Neural cell (in vitro differentiated cells): ENCODE data around the gene SPEG. TPM values are rescaled to one million over a fixed set of nuclear protein-coding genes. Genes with fewer than 3 reads are reported as not detected.

Experiments used
- H2AFZ ChIP-seq: fragments of 200-600, 300-800 bp; sonication (generic), shearing (Covaris generic); 2 replicates; pipeline ENCODE4 v1.6.0; 2014; ENCODE audit warnings: low read depth, mild to moderate bottlenecking, antibody characterized with exemption, low read length, moderate library complexity
- H3F3A ChIP-seq: fragments of 200-600 bp; shearing (Covaris generic); 2 replicates; pipeline ENCODE4 v1.6.1; 2016; ENCODE audit warnings: mild to moderate bottlenecking, moderate library complexity, mixed read lengths, antibody characterized with exemption, low read length; ENCODE audit not compliant: insufficient read depth, poor library complexity, severe bottlenecking
- H3K27ac ChIP-seq: fragments of 200-600, 300-800 bp; sonication (generic), shearing (Covaris generic); 2 replicates; pipeline ENCODE4 v1.5.1; 2014; ENCODE audit warnings: mild to moderate bottlenecking, low read length, moderate library complexity
- H3K27me3 ChIP-seq: fragments of 300-800, 200-600 bp; sonication (generic), shearing (Covaris generic); 2 replicates; pipeline ENCODE4 v1.6.0; 2014; ENCODE audit warnings: mild to moderate bottlenecking, low read depth, low read length, moderate library complexity; ENCODE audit not compliant: insufficient read depth
- H3K36me3 ChIP-seq: fragments of 300-800, 200-600 bp; sonication (generic), shearing (Covaris generic); 2 replicates; pipeline ENCODE4 v1.5.1; 2014; ENCODE audit warnings: mild to moderate bottlenecking, antibody characterized with exemption, low read length, moderate library complexity; ENCODE audit not compliant: insufficient read depth
- H3K4me2 ChIP-seq: fragments of 300-800, 200-600 bp; sonication (generic), shearing (Covaris generic); 2 replicates; pipeline ENCODE4 v1.6.0; 2014; ENCODE audit warnings: mild to moderate bottlenecking, low read length
- H3K4me3 ChIP-seq: fragments of 300-800, 200-600 bp; sonication (generic), shearing (Covaris generic); 2 replicates; pipeline ENCODE4 v1.5.1; 2014; ENCODE audit warnings: mild to moderate bottlenecking, low read length, moderate library complexity
- H3K79me2 ChIP-seq: fragments of 200-600 bp; shearing (Covaris generic); replicated peaks from 2 replicates; pipeline ENCODE4 v1.6.0; 2014; ENCODE audit warnings: mild to moderate bottlenecking, low read length, moderate library complexity; ENCODE audit not compliant: insufficient read depth
- H3K9ac ChIP-seq: fragments of 300-800, 200-600 bp; sonication (generic), shearing (Covaris generic); 2 replicates; pipeline ENCODE4 v1.6.1; 2016; ENCODE audit warnings: mild to moderate bottlenecking, low read length, mixed read lengths
- H3K9me2 ChIP-seq: fragments of 200-600 bp; shearing (Covaris generic); 2 replicates; pipeline ENCODE4 v1.6.1; 2016; ENCODE audit warnings: mild to moderate bottlenecking, low read length, mixed read lengths; ENCODE audit not compliant: insufficient read depth
- H3K9me3 ChIP-seq: fragments of 200-600, 300-800 bp; sonication (generic), shearing (Covaris generic); 2 replicates; pipeline ENCODE4 v1.6.1; 2016; ENCODE audit warnings: mild to moderate bottlenecking, mixed run types, low read length, moderate library complexity, mixed read lengths
- H4K20me1 ChIP-seq: fragments of 200-600 bp; shearing (Covaris generic); 2 replicates; pipeline ENCODE4 v1.6.1; 2016; ENCODE audit warnings: mild to moderate bottlenecking, mixed run types; ENCODE audit not compliant: insufficient read depth
- EP300 ChIP-seq: fragments of 450-650 bp; conservative IDR thresholded peaks from 2 replicates; pipeline ENCODE4 v1.6.1; 2014; ENCODE audit warnings: antibody characterized with exemption, mild to moderate bottlenecking, moderate library complexity; ENCODE audit not compliant: poor library complexity, severe bottlenecking
- EZH2 ChIP-seq: fragments of 200-600, 300-800 bp; shearing (Covaris generic), sonication (generic); IDR thresholded peaks from 2 replicates; pipeline ENCODE4 v1.6.1; 2014; ENCODE audit warnings: antibody characterized with exemption, low read length, borderline replicate concordance, mild to moderate bottlenecking; ENCODE audit not compliant: insufficient read depth, poor library complexity, severe bottlenecking
- MXI1 ChIP-seq: fragments of 450-650 bp; conservative IDR thresholded peaks from 2 replicates; pipeline ENCODE4 v1.6.1; 2014; ENCODE audit warnings: antibody characterized with exemption, mild to moderate bottlenecking; ENCODE audit not compliant: poor library complexity, severe bottlenecking
- POLR2AphosphoS5 ChIP-seq: IDR thresholded peaks from 2 replicates; pipeline ENCODE4 v1.6.1; 2012
- RAD21 ChIP-seq: fragments of 450-650 bp; conservative IDR thresholded peaks from 2 replicates; pipeline ENCODE4 v1.6.1; 2014; ENCODE audit warnings: antibody characterized with exemption, mild to moderate bottlenecking, moderate library complexity
- SMC3 ChIP-seq: fragments of 450-650 bp; conservative IDR thresholded peaks from 2 replicates; pipeline ENCODE4 v1.6.1; 2014; ENCODE audit warnings: antibody characterized with exemption, mild to moderate bottlenecking, moderate library complexity; ENCODE audit not compliant: poor library complexity
- TAF1 ChIP-seq: IDR thresholded peaks from 2 replicates; pipeline ENCODE4 v1.6.1; 2012; ENCODE audit warnings: low read depth
- polyA plus RNA-seq: library from polyadenylated mRNA; depleted of rRNA; stranded (reverse); fragments of >200 nt; gene quantifications from 2 replicates; pipeline ENCODE4 v1.2.3, GENCODE V29; 2014
- TF ChIP-seq, protein P1 (sequence below): fragments of 450-650 bp; IDR thresholded peaks from 2 replicates; pipeline ENCODE4 v1.5.1; 2014; ENCODE audit warnings: antibody characterized with exemption, mild to moderate bottlenecking, moderate library complexity; ENCODE audit not compliant: poor library complexity, severe bottlenecking
- TF ChIP-seq, protein P2 (sequence below): IDR thresholded peaks from 2 replicates; pipeline ENCODE4 v1.6.1; 2012; ENCODE audit warnings: borderline replicate concordance

Gene SPEG
- polyA plus RNA-seq, 1 donor from 2014 or later: 58.3 TPM

DNA sequence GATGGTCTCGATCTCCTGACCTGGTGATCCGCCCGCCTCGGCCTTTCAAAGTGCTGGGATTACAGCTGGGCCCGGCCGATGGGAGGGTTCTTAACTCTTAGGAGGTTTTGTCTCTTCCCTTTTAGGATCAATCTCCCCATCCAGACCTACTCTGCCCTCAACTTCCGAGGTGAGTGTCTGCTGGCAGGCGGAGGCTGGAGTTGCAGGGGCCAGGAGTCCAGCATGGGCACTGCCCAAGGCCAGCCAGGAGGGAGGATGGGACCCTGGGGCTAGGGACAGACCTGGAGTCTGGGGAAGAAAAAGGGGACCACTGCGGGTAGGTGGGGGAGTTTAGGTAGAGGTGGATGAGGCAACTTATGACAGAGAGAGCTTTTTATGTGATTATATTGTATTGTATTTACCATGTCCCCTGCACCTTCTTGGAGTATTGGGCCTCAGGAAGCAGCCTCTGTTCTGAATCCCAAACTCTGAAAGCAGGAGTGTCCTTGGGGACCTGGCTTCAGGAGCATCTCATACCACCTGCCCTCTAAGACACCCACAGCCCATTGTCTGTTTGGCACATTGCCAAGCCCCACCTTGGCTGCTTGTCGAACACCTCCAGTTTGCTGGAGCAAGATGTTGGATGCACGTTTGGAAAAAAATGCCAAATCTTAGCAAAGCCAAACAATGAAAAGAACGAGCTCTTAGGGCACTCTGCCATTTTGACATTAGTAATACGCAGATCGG, 10.8 kb upstream of the SPEG start:
- Histone ChIP-seq H3K9me3 (no peaks in the 10 kb centered on the region), H3K9ac (no peak overlapping the region), H3K9me2 (no peaks in the 10 kb centered on the region), H3K4me3 (no peak overlapping the region), H3K27me3 (peaks cover 10% of the 10 kb centered on the region), H4K20me1 (no peaks in the 10 kb centered on the region), H3F3A (no peaks in the 10 kb centered on the region), H3K79me2 (no peaks in the 10 kb centered on the region), H3K36me3 (no peaks in the 10 kb centered on the region), H3K27ac (no peak overlapping the region), H3K4me2 (no peak overlapping the region), H2AFZ (no peak overlapping the region)
- TF ChIP-seq, protein P1, sequence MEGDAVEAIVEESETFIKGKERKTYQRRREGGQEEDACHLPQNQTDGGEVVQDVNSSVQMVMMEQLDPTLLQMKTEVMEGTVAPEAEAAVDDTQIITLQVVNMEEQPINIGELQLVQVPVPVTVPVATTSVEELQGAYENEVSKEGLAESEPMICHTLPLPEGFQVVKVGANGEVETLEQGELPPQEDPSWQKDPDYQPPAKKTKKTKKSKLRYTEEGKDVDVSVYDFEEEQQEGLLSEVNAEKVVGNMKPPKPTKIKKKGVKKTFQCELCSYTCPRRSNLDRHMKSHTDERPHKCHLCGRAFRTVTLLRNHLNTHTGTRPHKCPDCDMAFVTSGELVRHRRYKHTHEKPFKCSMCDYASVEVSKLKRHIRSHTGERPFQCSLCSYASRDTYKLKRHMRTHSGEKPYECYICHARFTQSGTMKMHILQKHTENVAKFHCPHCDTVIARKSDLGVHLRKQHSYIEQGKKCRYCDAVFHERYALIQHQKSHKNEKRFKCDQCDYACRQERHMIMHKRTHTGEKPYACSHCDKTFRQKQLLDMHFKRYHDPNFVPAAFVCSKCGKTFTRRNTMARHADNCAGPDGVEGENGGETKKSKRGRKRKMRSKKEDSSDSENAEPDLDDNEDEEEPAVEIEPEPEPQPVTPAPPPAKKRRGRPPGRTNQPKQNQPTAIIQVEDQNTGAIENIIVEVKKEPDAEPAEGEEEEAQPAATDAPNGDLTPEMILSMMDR: no peak
- TF ChIP-seq, protein P2, sequence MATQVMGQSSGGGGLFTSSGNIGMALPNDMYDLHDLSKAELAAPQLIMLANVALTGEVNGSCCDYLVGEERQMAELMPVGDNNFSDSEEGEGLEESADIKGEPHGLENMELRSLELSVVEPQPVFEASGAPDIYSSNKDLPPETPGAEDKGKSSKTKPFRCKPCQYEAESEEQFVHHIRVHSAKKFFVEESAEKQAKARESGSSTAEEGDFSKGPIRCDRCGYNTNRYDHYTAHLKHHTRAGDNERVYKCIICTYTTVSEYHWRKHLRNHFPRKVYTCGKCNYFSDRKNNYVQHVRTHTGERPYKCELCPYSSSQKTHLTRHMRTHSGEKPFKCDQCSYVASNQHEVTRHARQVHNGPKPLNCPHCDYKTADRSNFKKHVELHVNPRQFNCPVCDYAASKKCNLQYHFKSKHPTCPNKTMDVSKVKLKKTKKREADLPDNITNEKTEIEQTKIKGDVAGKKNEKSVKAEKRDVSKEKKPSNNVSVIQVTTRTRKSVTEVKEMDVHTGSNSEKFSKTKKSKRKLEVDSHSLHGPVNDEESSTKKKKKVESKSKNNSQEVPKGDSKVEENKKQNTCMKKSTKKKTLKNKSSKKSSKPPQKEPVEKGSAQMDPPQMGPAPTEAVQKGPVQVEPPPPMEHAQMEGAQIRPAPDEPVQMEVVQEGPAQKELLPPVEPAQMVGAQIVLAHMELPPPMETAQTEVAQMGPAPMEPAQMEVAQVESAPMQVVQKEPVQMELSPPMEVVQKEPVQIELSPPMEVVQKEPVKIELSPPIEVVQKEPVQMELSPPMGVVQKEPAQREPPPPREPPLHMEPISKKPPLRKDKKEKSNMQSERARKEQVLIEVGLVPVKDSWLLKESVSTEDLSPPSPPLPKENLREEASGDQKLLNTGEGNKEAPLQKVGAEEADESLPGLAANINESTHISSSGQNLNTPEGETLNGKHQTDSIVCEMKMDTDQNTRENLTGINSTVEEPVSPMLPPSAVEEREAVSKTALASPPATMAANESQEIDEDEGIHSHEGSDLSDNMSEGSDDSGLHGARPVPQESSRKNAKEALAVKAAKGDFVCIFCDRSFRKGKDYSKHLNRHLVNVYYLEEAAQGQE: no peak
- TF ChIP-seq SMC3 (no peak), EP300 (no peak), MXI1 (no peak), EZH2 (no peak), RAD21 (no peak)

GRCh38 chr2:219425238-219426067, 9.2 kb upstream of the SPEG start:
- H3K9me2 ChIP-seq: no peaks in the 10 kb centered on the region
- no peak overlapping the region for H2AFZ ChIP-seq
- H3F3A ChIP-seq: no peaks in the 10 kb centered on the region
- H3K9ac ChIP-seq: no peak overlapping the region
- no peaks in the 10 kb centered on the region for H4K20me1 ChIP-seq
- no peaks in the 10 kb centered on the region for H3K9me3 ChIP-seq
- no peak overlapping the region for H3K4me3 ChIP-seq
- H3K27ac ChIP-seq: no peak overlapping the region
- no peaks in the 10 kb centered on the region for H3K36me3 ChIP-seq
- H3K79me2 ChIP-seq: no peaks in the 10 kb centered on the region
- H3K4me2 ChIP-seq: no peak overlapping the region
- TF ChIP-seq RAD21 (no peak), SMC3 (no peak), POLR2AphosphoS5 (no peak), TAF1 (no peak), MXI1 (no peak), EZH2 (no peak), EP300 (no peak)
- TF ChIP-seq, protein P2: no peak
- TF ChIP-seq, protein P1: no peak
- no peaks in the 10 kb centered on the region for H3K27me3 ChIP-seq
